IMR-90 (cell line): ENCODE results near the gene ALPK3.

Experiments used
- CEBPB ChIP-seq: IDR thresholded peaks from 2 replicates; pipeline ENCODE4 v1.6.1; 2012; ENCODE audit warnings: low read depth, low read length, improper control_type of control experiment
- CTCF ChIP-seq: conservative IDR thresholded peaks from 2 replicates; pipeline ENCODE4 v1.5.1; 2012; ENCODE audit warnings: mild to moderate bottlenecking, low read depth, low read length, improper control_type of control experiment
- FOS ChIP-seq: fragments of 150-350 bp; IDR thresholded peaks from 2 replicates; pipeline ENCODE4 v1.6.1; 2016; ENCODE audit warnings: low read depth, low read length
- MAZ ChIP-seq: IDR thresholded peaks from 2 replicates; pipeline ENCODE4 v1.6.1; 2012; ENCODE audit warnings: low read depth, mild to moderate bottlenecking, low read length, improper control_type of control experiment, moderate library complexity, borderline replicate concordance
- MXI1 ChIP-seq: IDR thresholded peaks from 2 replicates; pipeline ENCODE4 v1.6.1; 2012; ENCODE audit warnings: low read depth, mild to moderate bottlenecking, low read length, moderate library complexity, borderline replicate concordance
- POLR2A ChIP-seq: IDR thresholded peaks from 2 replicates; pipeline ENCODE4 v1.6.1; 2012; ENCODE audit warnings: mild to moderate bottlenecking, low read depth, low read length
- RAD21 ChIP-seq: IDR thresholded peaks from 2 replicates; pipeline ENCODE4 v1.6.1; 2012; ENCODE audit warnings: low read length, improper control_type of control experiment
- RCOR1 ChIP-seq: IDR thresholded peaks from 2 replicates; pipeline ENCODE4 v1.6.1; 2012; ENCODE audit warnings: mild to moderate bottlenecking, low read length, improper control_type of control experiment; ENCODE audit not compliant: insufficient replicate concordance
- RFX5 ChIP-seq: IDR thresholded peaks from 2 replicates; pipeline ENCODE4 v1.8.0; 2012; ENCODE audit warnings: low read depth, mild to moderate bottlenecking, low read length, moderate library complexity
- TF ChIP-seq, protein P1 (sequence below): fragments of 150-350 bp; IDR thresholded peaks from 2 replicates; pipeline ENCODE4 v1.6.1; 2017; ENCODE audit warnings: mild to moderate bottlenecking, antibody characterized with exemption, low read length, low read depth

DNA sequence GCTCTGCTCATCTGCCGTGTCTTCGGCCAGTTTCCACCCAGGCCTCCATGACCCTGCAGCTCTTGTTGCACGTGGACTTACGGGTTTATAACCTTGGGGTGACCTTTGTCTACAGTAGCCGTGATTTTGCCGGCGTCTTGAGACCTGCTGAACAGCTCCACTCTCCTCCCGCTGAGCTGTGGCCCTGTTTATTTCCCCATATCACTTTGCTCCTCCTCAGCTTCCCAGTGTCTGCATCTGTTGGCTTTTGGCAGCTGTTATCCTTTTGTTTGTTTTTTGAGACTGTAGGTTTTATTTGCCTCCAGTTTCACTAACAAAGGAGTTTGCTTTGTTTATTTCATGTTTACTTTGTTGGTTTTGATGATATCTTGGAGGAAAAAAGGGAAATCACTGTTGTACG, 38.0 kb downstream of the ALPK3 start:
- TF ChIP-seq RCOR1 (no peak), RFX5 (no peak), CTCF (no peak), POLR2A (no peak), FOS (no peak), MXI1 (no peak), RAD21 (no peak), CEBPB (no peak), MAZ (no peak)
- TF ChIP-seq, protein P1, sequence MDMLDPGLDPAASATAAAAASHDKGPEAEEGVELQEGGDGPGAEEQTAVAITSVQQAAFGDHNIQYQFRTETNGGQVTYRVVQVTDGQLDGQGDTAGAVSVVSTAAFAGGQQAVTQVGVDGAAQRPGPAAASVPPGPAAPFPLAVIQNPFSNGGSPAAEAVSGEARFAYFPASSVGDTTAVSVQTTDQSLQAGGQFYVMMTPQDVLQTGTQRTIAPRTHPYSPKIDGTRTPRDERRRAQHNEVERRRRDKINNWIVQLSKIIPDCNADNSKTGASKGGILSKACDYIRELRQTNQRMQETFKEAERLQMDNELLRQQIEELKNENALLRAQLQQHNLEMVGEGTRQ: no peak
